ENCODE data around the gene LRTM2.

GRCh38 chr12:1880153-1880845, 59.9 kb downstream of the LRTM2 start:
- no peak for TF ChIP-seq POLR2A (IDR thresholded peaks at IDR 0.05)
- no peak for TF ChIP-seq CTCF (IDR thresholded peaks at IDR 0.05)
